ENCODE results near the gene SPIRE2.
"Not testable (repeated sequence)": the region's sequence is repeated elsewhere in the genome, so short reads cannot be mapped to it uniquely, and the experiment has no call there.

The SPIRE2 gene

GRCh38 chr16:89823087-89823823, 5.0 kb upstream of the SPIRE2 start:
- no peak overlapping the region for H3K4me3 ChIP-seq (ENCODE audit: low read depth, low read length)
- DNase-seq (ENCODE audit: low read depth): no peak
- TF ChIP-seq, protein P1, sequence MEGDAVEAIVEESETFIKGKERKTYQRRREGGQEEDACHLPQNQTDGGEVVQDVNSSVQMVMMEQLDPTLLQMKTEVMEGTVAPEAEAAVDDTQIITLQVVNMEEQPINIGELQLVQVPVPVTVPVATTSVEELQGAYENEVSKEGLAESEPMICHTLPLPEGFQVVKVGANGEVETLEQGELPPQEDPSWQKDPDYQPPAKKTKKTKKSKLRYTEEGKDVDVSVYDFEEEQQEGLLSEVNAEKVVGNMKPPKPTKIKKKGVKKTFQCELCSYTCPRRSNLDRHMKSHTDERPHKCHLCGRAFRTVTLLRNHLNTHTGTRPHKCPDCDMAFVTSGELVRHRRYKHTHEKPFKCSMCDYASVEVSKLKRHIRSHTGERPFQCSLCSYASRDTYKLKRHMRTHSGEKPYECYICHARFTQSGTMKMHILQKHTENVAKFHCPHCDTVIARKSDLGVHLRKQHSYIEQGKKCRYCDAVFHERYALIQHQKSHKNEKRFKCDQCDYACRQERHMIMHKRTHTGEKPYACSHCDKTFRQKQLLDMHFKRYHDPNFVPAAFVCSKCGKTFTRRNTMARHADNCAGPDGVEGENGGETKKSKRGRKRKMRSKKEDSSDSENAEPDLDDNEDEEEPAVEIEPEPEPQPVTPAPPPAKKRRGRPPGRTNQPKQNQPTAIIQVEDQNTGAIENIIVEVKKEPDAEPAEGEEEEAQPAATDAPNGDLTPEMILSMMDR (IDR thresholded peaks at IDR 0.05; ENCODE audit: insufficient read depth, low read depth, low read length, missing control alignments): no peak

DNA sequence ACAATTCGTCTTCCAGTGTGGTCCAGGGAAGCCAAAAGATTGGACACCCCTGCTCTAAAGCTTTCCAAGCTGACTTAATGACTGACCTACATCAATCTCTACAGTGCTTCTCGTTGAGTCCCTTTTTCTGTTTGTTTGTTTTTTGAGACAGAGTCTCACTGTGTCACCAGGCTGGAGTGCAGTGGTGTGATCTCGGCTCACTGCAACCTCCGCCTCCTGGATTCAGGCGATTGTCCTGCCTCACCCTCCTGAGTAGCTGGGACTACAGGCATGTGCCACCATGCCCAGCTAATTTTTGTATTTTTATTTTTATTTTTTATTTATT, 4.5 kb upstream of the SPIRE2 start:
- DNase-seq (ENCODE audit: low read depth); H3K4me3 ChIP-seq (ENCODE audit: low read depth, low read length): not testable (repeated sequence)

DNA sequence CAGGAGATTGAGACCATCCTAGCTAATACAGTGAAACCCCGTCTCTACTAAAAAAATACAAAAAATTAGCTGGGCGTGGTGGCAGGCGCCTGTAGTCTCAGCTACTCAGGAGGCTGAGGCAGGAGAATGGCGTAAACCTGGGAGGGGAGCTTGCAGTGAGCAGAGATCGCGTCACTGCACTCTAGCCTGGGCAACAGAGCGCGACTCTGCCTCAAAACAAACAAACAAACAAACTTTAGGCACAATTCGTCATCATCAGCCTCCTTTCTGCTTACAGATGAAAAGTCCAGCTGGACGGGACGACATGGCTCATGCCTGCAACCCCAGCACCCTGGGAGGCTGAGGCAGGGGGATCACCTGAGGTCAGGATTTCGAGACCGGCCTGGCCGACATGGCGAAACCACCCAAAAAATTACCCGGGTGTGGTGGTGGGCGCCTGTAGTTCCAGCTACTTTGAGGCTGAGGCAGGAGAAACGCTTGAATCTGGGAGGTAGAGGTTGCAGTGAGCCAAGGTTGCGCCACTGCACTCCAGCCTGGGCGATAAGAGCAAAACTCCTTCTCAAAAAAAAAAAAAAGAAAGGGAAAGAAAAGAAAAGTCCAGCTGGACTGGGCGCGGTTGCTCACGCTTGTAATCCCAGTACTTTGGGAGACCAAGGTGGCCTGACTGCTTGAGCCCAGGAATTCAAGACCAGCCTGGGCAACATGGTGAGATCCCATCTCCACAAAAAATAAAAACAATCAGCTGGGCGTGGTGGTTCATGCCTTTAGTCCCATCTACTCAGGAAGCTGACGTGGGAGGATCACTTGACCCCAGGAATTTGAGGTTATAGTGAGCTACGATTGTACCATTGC, 1.5 kb upstream of the SPIRE2 start:
- TF ChIP-seq, protein P1 (IDR thresholded peaks at IDR 0.05; ENCODE audit: insufficient read depth, low read depth, low read length, missing control alignments): no peak
- DNase-seq (ENCODE audit: low read depth): no peak

GRCh38 chr16:89827383-89828198, 684 bp upstream of the SPIRE2 start:
- DNase-seq (ENCODE audit: low read depth): no peak

More for the DNA sequence above, 1.5 kb upstream of the SPIRE2 start:
- no peak overlapping the region for H3K4me3 ChIP-seq (ENCODE audit: low read depth, low read length)

GRCh38 chr16:89828870-89829629, 775 bp downstream of the SPIRE2 start:
- TF ChIP-seq, protein P1 (IDR thresholded peaks at IDR 0.05; ENCODE audit: insufficient read depth, low read depth, low read length, missing control alignments): no peak
- DNase-seq (ENCODE audit: low read depth): no peak
- peak overlapping the region; percentile 15; the same call in 1 of the 2 replicates for H3K4me3 ChIP-seq (ENCODE audit: low read depth, low read length)

More at GRCh38 chr16:89827383-89828198, 684 bp upstream of the SPIRE2 start:
- no peak overlapping the region for H3K4me3 ChIP-seq (ENCODE audit: low read depth, low read length)
- TF ChIP-seq, protein P1 (IDR thresholded peaks at IDR 0.05; ENCODE audit: insufficient read depth, low read depth, low read length, missing control alignments): no peak

GRCh38 chr16:89829630-89830437, 1.6 kb downstream of the SPIRE2 start:
- H3K4me3 ChIP-seq (ENCODE audit: low read depth, low read length): no peak overlapping the region
- DNase-seq (ENCODE audit: low read depth): no peak
- TF ChIP-seq, protein P1 (IDR thresholded peaks at IDR 0.05; ENCODE audit: insufficient read depth, low read depth, low read length, missing control alignments): no peak
